Calu3 (cell line): Measurements from ENCODE around the gene RLIM. TPM values are rescaled to one million over a fixed set of nuclear protein-coding genes. Genes with fewer than 3 reads are reported as not detected.

Experiments used
- BruUV-seq: library from RNA; stranded (reverse); fragments of 400-500 nt; replicated peaks from 2 replicates; lab custom pipeline; 2021; lab: Mats Ljungman, UMichigan
- CTCF ChIA-PET: fragments of 300-600 bp; sonication (Branson Sonifier 250); formaldehyde crosslinking; loops from one replicate; lab custom pipeline; 2022; ENCODE audit warnings: antibody characterized with exemption; lab: Charles Lee
- DNase-seq: peaks from one replicate; pipeline ENCODE4 v3.0.0; 2022
- H3K27ac Mint-ChIP-seq: one replicate; pipeline ENCODE4 v1.8.0; 2022; ENCODE audit warnings: mixed read lengths; ENCODE audit not compliant: unreplicated experiment
- H3K27me3 Mint-ChIP-seq: one replicate; pipeline ENCODE4 v1.8.0; 2022; ENCODE audit warnings: mixed read lengths; ENCODE audit not compliant: unreplicated experiment
- H3K36me3 Mint-ChIP-seq: one replicate; pipeline ENCODE4 v1.8.0; 2022; ENCODE audit warnings: mild to moderate bottlenecking, moderate library complexity, mixed read lengths; ENCODE audit not compliant: insufficient read depth, unreplicated experiment
- H3K4me1 Mint-ChIP-seq: one replicate; pipeline ENCODE4 v1.8.0; 2022; ENCODE audit warnings: mild to moderate bottlenecking, low read depth, mixed read lengths; ENCODE audit not compliant: unreplicated experiment
- H3K4me3 Mint-ChIP-seq: one replicate; pipeline ENCODE4 v1.8.0; 2022; ENCODE audit warnings: mild to moderate bottlenecking, low read depth, moderate library complexity, mixed read lengths; ENCODE audit not compliant: unreplicated experiment
- H3K9me3 Mint-ChIP-seq: one replicate; pipeline ENCODE4 v1.8.0; 2022; ENCODE audit warnings: low read depth, mixed read lengths; ENCODE audit not compliant: unreplicated experiment
- intact Hi-C: fragments of 100-400 bp; cut with micrococcal nuclease; formaldehyde crosslinking; loops from one replicate; pipeline ENCODE4 v1.10.0; 2022; ENCODE audit not compliant: unreplicated experiment
- total RNA-seq: library from RNA; stranded (reverse); gene quantifications from 2 replicates; pipeline ENCODE4 v1.2.3, GENCODE V29; 2022
- TF ChIP-seq, protein P1 (sequence below): fragments of 200-600 bp; IDR thresholded peaks from one replicate; pipeline ENCODE4 v1.8.0; 2022; ENCODE audit warnings: antibody characterized with exemption; ENCODE audit not compliant: unreplicated experiment

Gene RLIM
- total RNA-seq, 1 experiment from 2014 or later, result 58.9 TPM

DNA sequence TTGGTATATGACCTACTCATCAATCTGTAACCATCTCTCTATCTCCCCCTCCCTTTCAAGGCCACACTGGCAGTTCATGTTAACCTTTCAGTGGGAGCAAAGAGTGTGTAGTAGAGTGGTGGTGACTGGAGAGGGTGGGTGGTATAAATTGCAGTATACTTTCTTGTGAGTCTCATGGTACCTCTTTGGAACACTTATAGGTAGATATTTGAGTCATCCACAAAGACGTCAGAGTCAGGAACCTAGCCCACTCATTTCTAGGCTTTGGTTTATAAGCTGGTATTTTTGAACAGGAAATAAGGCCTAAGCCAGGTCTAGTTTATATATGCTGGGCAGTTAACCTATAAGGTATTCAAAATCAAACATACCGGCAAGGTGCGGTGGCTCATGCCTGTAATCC lies 36.3 kb downstream of the RLIM start:
- BruUV-seq, result no TSS peak
- intact Hi-C loops, result no loop called here
- no peaks in the 10 kb centered on the region for H3K4me1 Mint-ChIP-seq
- DNase-seq, result no peak
- H3K9me3 Mint-ChIP-seq, result no peaks in the 10 kb centered on the region
- H3K4me3 Mint-ChIP-seq, result no peak overlapping the region
- H3K27ac Mint-ChIP-seq, result no peak overlapping the region
- no peaks in the 10 kb centered on the region for H3K27me3 Mint-ChIP-seq
- peaks cover 11% of the 10 kb centered on the region for H3K36me3 Mint-ChIP-seq
- CTCF ChIA-PET, result interaction anchor here (0.6 kb wide), 1 partner anchor 39 kb away, joined by 3 read pairs; no protein-coding TSS in a partner anchor
- TF ChIP-seq, protein P1, sequence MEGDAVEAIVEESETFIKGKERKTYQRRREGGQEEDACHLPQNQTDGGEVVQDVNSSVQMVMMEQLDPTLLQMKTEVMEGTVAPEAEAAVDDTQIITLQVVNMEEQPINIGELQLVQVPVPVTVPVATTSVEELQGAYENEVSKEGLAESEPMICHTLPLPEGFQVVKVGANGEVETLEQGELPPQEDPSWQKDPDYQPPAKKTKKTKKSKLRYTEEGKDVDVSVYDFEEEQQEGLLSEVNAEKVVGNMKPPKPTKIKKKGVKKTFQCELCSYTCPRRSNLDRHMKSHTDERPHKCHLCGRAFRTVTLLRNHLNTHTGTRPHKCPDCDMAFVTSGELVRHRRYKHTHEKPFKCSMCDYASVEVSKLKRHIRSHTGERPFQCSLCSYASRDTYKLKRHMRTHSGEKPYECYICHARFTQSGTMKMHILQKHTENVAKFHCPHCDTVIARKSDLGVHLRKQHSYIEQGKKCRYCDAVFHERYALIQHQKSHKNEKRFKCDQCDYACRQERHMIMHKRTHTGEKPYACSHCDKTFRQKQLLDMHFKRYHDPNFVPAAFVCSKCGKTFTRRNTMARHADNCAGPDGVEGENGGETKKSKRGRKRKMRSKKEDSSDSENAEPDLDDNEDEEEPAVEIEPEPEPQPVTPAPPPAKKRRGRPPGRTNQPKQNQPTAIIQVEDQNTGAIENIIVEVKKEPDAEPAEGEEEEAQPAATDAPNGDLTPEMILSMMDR, result no peak

DNA sequence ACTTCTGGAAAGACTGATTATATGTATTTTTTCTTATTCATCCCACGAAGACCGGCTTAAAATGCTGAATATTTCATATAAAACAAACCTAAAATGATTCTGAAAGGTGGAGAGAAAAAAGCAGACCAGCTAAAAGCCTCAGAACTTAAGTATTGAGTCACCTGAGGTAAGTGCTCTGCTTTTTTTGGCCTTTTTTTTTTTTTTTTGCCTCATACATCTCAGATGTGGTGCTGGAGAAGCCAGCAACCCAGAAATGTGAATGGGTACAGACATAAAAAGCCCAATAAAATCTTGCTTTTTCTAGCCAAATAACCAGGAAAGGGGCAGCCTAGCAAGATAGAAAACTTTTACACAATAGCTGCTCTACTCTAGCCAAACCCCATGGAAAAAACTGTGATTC lies 57.0 kb downstream of the RLIM start:
- CTCF ChIA-PET, result no interaction called here
- H3K27ac Mint-ChIP-seq, result no peak overlapping the region
- no peaks in the 10 kb centered on the region for H3K36me3 Mint-ChIP-seq
- TF ChIP-seq, protein P1, result no peak
- no TSS peak for BruUV-seq
- DNase-seq, result no peak
- H3K27me3 Mint-ChIP-seq, result no peaks in the 10 kb centered on the region
- H3K4me1 Mint-ChIP-seq, result no peaks in the 10 kb centered on the region
- no peak overlapping the region for H3K4me3 Mint-ChIP-seq
- intact Hi-C loops, result loop anchor here (10.0 kb wide), 1 partner anchor 103 kb away; no protein-coding TSS in a partner anchor
- H3K9me3 Mint-ChIP-seq, result no peaks in the 10 kb centered on the region

DNA sequence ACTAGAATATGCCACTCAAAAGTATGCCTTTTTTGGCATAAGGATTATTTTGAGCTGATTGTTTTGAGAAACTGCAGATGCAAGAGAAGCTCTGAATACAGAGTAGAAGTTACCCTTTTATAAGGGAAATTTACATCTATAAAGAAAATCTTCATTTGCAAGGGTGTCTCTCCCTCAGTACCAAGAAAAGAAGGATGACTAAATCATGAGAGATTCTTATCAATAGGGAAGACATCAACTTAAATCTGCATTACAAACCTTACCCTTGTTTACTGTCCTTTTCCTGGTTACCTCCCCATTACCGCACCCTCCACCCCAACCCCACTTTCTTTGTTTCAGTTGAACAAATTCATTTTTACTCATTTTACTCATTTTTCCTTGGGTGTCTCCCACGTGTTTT lies 62.5 kb downstream of the RLIM start:
- H3K4me1 Mint-ChIP-seq, result no peaks in the 10 kb centered on the region
- H3K27me3 Mint-ChIP-seq, result no peaks in the 10 kb centered on the region
- no TSS peak for BruUV-seq
- H3K27ac Mint-ChIP-seq, result no peak overlapping the region
- H3K9me3 Mint-ChIP-seq, result no peaks in the 10 kb centered on the region
- CTCF ChIA-PET, result no interaction called here
- H3K4me3 Mint-ChIP-seq, result no peak overlapping the region
- no peak for DNase-seq
- intact Hi-C loops, result loop anchor here (10.0 kb wide), 1 partner anchor 97 kb away; no protein-coding TSS in a partner anchor
- H3K36me3 Mint-ChIP-seq, result no peaks in the 10 kb centered on the region
- TF ChIP-seq, protein P1, result no peak

DNA sequence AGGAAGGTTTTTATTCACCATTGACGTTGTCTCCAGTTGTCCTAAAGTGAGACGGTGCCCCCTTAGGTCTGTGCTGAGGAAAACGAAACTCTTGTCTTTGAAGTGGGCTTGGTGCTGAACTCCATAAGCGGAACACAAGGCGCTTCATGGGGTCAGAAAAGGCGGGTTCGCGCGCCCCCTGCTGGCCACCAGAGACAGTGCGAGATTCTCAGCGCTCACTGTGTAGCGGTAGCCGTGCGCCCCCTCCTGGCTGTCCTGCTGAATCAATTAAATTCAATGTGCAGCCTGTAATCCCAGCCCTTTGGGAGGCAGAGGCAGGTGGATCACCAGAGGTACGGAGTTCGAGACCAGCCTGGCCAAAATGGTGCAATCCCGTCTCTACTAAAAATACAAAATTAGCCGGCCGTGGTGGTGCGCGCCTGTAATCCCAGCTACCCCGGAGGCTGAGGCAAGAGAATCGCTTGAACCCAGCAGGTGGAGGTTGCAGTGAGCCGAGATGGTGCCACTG lies 64.1 kb downstream of the RLIM start:
- Mint-ChIP-seq H3K4me1 (no peaks in the 10 kb centered on the region), H3K27me3 (peaks cover 5% of the 10 kb centered on the region), H3K9me3 (no peaks in the 10 kb centered on the region), H3K36me3 (no peaks in the 10 kb centered on the region), H3K27ac (no peak overlapping the region), H3K4me3 (no peak overlapping the region)
- CTCF ChIA-PET, result no interaction called here
- TF ChIP-seq, protein P1, result peak; percentile 99
- peak; percentile 85 for DNase-seq
- BruUV-seq, result no TSS peak
- intact Hi-C loops, result loop anchor here (1.0 to 10.0 kb wide), 2 partner anchors 96 to 167 kb away; no protein-coding TSS in a partner anchor
